Measurements from ENCODE around the gene SLC35E4.

DNA sequence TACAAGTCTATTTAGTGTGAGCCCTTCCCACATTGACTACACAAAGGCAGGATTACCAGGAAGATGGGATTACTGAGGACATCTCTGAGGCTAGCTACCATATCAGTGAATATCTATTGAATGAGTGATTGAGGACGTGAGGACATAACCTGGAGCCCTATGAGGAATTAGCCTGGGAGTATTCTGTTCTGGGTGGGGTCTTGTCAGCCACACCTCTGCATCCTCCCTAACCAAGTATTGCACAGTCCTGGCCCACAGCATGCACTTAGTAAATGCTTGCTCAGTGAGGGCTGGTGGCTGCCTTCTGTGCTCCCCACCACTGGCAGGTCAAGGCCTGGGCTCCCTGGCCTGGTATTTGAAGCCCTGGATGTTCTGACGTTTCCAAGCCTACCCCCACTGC lies 17.3 kb downstream of the SLC35E4 start:
- TF ChIP-seq, protein P1, sequence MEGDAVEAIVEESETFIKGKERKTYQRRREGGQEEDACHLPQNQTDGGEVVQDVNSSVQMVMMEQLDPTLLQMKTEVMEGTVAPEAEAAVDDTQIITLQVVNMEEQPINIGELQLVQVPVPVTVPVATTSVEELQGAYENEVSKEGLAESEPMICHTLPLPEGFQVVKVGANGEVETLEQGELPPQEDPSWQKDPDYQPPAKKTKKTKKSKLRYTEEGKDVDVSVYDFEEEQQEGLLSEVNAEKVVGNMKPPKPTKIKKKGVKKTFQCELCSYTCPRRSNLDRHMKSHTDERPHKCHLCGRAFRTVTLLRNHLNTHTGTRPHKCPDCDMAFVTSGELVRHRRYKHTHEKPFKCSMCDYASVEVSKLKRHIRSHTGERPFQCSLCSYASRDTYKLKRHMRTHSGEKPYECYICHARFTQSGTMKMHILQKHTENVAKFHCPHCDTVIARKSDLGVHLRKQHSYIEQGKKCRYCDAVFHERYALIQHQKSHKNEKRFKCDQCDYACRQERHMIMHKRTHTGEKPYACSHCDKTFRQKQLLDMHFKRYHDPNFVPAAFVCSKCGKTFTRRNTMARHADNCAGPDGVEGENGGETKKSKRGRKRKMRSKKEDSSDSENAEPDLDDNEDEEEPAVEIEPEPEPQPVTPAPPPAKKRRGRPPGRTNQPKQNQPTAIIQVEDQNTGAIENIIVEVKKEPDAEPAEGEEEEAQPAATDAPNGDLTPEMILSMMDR (IDR thresholded peaks at IDR 0.05; ENCODE audit: insufficient read depth, low read depth, low read length) = no peak
- TF ChIP-seq EZH2 (IDR thresholded peaks at IDR 0.05; ENCODE audit: insufficient read depth, low read length) = no peak

Measured in astrocyte (in vitro differentiated cells and primary cell).